KBM-7 (cell line): ENCODE data around the gene KLHL29.

Experiments
- DNase-seq: peaks from one replicate; pipeline ENCODE4 v3.0.0-alpha.2; 2015
- in situ Hi-C: fragments of 300-500 bp; cut with MboI; formaldehyde crosslinking; loops from 2 replicates; pipeline ENCODE4 v1.14.3; 2020; ENCODE audit warnings: low sequenced_read_pairs, low pct_unique_long_range_greater_than_20kb, mixed read lengths

Gene KLHL29

GRCh38 chr2:23516520-23517256 is 131.7 kb downstream of the KLHL29 start:
- no peak for DNase-seq
- in situ Hi-C loops: no loop called here

- in situ Hi-C loops: no loop called here
- DNase-seq: no peak
Observed at GRCh38 chr2:23518481-23519333, 133.7 kb downstream of the KLHL29 start.

DNA sequence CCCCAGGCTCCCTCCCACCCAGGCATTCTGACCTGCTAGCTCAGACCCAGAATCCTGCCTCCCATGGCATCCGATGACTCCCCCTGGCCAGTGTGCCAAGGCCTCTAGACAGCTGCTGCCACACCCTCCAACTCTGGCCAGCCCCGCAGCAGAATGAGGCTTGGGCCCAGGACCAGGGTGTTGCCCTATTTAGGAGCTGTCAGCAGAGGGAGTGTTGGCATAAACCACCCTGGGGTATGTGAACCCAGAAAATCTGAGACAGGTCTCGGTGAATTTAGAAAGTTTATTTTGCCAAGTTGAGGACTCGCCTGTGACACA is 134.3 kb downstream of the KLHL29 start:
- in situ Hi-C loops: no loop called here
- DNase-seq: no peak

DNA sequence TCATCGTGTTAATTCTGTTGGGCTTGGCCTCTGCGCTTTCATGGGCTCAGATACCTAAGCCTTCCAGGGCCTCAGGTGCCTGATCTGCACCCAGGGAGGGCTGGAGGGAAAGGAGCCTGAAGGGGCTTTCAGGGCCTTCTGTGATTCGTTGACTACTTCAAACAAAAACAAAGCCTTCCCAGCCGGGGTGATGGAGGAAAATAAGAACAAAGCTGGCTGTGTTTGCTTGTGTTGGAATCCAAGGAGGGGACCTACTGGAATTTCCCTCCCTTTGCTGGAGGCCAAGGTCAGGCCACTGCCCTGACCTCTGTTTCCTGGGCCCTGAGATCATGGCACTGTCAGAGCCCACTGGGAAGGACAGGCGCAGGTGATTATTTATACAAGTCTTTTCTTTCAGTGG is 135.3 kb downstream of the KLHL29 start:
- no peak for DNase-seq
- in situ Hi-C loops: no loop called here

DNA sequence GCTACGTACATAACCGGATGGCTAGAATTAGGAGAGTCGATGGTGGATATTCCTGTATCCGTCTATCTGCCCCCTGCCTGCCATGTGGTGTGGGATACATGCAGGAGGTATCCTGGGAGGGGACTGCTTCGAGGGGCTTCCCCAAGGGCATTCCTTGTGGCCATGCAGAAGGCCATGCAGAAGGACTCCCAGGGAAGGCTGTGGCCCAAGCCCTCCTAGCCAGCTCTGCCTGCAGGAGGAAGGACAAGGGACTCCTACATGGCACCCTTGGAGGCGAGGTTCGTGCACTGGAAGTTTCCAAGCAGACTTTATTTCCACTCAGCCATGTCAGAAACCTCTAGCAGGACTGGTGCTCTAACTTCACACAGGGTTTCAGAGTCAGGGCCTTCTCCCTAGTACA is 136.1 kb downstream of the KLHL29 start:
- DNase-seq: no peak
- in situ Hi-C loops: no loop called here

- no peak for DNase-seq
Observed at GRCh38 chr2:23522726-23523372, 137.9 kb downstream of the KLHL29 start.

DNA sequence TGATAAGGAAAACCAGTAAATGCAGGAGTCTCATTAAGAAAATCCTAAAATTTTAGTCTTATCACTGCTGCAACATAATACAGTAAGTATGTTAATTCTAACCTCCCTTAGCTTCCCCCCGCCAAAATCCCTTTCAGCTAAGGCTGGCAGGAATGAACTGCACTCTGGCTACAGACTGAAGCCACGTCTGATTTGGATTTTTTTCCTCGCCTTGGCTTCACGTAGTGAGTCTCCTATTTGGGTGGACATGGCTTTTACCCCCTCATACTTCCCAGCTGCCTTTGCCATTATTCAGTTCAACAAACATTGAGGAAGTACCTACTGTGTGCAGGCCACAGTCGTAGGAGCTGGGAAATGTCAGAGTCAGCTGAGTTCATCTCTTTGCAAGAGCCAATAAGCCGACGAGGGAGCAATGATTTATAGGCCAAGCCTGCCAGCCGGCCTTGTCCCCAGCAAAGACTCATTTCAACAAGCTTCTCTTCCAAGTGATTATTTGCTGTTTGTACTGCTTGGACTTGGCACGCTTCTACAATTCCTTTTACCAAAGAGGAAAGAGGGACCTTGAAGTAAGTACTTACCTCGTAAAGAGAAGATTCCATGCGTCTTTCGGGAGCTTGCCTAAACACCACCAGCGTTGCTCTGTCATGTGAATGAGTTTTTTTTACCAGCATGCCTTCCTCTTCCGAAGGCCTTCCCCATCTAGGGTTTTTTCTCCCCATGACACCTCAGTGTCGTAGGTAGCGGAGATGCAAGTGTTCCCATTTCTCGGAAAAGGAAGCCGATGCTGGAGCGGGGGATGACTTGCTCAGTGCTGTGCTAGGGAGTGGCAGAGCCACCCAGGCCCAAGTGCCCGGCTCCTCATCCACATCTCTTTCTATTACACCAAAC is 138.6 kb downstream of the KLHL29 start:
- DNase-seq: no peak
- in situ Hi-C loops: no loop called here

More at GRCh38 chr2:23522726-23523372, 137.9 kb downstream of the KLHL29 start:
- in situ Hi-C loops: no loop called here

- DNase-seq: no peak
- in situ Hi-C loops: no loop called here
Observed at GRCh38 chr2:23524261-23524706, 139.3 kb downstream of the KLHL29 start.

DNA sequence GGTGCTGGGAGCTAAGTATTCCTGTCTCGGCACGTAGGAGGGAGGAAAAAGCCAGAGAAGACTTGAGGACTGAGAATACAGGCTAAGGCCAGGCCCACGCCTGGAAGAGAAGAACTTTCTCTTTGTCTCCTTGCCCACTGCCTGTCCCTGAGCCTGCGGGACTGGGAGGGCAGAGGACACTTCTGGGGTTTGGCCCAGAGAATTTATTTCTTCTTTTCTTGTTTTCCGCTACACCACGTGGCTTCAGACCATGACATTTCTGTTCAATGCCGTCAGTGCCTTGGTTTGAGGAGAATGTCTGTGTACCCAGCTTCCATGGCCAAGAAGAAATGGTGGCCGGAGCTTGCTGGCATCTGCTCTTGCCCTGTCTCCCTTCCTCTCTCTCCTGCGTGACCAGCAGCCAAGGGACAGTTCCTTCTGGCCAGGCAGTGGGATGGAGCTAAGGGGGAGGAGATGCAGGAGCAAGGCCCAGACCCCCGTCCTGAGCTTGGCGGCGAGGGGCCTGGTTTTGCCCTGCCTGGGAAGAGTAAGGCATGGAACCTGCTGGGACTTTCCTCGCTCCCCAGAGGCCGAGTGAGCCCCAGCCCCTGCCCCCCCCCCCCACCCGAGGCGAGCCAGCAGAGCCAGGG is 140.3 kb downstream of the KLHL29 start:
- in situ Hi-C loops: no loop called here

GRCh38 chr2:23526114-23526513 is 141.1 kb downstream of the KLHL29 start:
- in situ Hi-C loops: no loop called here
- DNase-seq: no peak

More for the DNA sequence above, 140.3 kb downstream of the KLHL29 start:
- DNase-seq: no peak

DNA sequence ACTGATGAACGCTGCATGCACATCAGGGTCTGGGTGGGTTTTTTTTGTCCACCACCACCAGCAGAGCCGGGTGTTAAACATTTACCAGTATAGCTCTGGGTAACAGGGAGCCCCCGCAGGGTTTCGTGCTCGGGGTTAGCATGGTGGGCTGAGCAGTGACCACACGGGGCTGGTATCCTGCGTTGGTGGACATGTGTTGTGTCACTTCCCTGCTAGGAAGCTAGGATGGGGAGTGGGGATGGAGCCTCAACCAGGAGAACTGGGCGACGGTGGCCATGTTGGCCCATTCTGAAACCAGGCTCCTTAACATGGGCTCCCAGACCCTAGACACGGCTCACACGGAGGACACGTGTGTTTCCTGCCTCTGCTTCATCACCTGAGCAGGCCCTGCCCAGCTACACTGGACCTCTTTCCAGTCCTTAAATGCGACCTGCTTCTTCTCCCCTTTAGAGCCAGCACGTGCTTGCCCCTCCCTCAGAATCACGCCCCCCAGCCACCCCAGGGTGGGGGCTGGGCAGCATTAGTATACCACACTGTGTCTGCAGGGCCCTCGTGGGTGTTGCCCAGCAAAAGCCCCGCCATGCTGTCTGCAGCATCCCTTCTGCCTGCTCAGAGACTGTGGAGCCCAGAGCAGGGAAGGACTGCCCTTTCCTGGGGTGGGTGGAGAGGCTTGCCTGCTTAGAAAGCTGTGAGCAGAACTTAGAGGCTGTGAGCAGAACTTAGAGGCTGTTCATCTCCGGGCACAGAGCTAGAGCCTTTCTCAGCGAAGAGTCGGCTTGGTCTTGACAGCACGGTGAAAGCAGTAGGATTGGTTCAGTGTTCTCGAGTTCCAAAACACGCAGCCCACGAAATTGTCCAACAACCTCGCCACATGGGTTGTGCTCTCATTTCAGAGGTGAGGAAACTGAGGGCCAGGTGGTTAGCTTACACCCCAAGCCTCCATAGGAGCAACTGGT is 142.1 kb downstream of the KLHL29 start:
- in situ Hi-C loops: no loop called here
- no peak for DNase-seq

DNA sequence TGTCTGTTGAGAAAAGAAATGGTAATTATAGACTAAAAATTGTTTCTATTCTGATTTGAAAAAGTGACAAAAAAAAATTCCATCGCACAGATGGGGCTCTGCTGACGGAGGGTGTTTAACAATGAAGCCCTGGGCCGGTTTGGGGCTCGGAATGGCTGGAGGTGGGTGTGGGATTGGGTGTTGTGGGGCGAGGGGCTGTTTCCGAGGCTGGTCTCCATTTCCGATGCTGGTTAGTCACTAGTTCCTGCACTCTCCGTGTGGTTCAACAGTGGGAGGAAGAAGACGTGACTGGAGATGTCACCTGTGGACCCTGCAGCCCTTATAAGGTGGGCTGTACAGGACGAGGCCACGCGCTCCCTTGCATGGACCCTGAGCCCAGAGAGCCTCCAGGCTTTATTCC is 143.2 kb downstream of the KLHL29 start:
- in situ Hi-C loops: no loop called here
- DNase-seq: no peak

DNA sequence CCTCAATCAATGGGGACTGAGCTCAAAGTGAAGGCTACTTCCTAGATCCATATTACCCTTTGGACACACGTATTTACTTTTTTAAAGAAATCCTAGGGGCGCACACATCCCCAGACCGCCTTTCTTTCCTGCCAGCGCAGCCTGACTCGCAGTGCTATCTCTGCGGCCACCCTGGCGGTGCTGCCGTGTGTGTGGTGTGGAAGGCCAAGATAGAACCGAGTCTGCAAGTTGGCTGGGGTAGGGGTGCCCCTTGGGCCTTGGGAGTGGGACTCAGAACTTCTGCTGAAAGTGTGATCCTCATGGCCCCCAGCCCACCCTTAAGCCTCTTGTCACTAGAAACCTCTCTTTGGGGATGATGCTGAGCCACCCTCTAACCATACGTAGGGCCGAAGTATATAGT is 143.7 kb downstream of the KLHL29 start:
- DNase-seq: no peak
- in situ Hi-C loops: no loop called here

- no peak for DNase-seq
- in situ Hi-C loops: no loop called here
Observed at GRCh38 chr2:23529659-23530058, 144.7 kb downstream of the KLHL29 start.

DNA sequence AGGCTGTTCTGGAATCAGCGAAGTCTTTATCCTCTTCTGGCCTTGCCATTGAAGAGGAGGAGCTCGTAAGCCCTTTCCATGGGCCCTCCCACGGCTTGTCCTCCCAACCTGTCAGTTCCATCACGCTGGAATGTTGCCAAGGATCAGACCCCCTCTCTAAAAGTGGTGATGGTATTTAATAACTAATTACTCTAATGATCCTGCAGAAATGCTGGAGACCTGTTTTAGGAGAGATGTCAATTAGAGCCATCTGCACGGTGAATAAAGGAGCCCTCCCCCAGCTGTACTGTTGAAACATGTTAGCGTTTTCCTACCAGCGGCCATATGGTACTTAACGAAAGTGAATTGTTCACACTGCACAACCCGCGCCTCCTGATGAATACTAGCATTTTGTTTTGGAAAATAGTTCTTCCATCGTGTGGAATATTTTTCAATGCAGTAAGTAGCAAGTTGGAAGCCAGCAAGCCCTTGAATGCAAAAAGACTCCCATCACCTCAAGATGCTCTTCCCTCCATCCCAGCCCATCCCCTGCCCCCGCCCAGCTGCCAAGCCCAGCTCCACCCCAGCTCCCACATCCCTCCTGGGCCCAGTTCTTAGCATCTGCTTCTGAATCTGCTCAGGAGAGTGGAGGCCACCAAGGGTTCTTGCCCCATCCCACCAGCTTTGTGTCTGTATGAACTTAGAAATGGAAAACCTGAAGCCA is 145.4 kb downstream of the KLHL29 start:
- in situ Hi-C loops: no loop called here
- no peak for DNase-seq

DNA sequence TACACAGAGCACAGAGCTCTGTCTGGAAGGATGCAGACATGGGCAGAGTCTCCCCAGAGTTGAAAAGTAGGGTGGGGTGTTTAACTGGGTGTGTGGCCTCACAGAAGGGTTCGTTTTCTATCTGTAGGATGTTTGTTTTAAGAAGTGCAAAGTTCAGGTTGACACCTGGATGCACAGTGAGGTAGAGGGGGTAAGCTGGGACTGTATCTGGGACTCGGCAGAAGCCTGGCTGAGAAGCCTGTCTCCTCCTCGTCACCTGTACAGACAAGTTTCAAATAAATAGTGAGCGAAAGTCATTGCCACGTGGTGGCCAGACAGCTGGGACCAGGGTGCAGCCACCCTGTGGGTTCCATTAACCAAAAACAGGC is 145.9 kb downstream of the KLHL29 start:
- in situ Hi-C loops: no loop called here
- DNase-seq: no peak

- DNase-seq: no peak
- in situ Hi-C loops: no loop called here
Observed at GRCh38 chr2:23531280-23531679, 146.3 kb downstream of the KLHL29 start.
